Measurements from ENCODE around the gene SNAPIN. TPM values are rescaled to one million over a fixed set of nuclear protein-coding genes. Genes with fewer than 3 reads are reported as not detected.
"Not testable (repeated sequence)": the region's sequence is repeated elsewhere in the genome, so short reads cannot be mapped to it uniquely, and the experiment has no call there.

The SNAPIN gene
- total RNA-seq, 1 donor from 2014 or later = 52.0 TPM

DNA sequence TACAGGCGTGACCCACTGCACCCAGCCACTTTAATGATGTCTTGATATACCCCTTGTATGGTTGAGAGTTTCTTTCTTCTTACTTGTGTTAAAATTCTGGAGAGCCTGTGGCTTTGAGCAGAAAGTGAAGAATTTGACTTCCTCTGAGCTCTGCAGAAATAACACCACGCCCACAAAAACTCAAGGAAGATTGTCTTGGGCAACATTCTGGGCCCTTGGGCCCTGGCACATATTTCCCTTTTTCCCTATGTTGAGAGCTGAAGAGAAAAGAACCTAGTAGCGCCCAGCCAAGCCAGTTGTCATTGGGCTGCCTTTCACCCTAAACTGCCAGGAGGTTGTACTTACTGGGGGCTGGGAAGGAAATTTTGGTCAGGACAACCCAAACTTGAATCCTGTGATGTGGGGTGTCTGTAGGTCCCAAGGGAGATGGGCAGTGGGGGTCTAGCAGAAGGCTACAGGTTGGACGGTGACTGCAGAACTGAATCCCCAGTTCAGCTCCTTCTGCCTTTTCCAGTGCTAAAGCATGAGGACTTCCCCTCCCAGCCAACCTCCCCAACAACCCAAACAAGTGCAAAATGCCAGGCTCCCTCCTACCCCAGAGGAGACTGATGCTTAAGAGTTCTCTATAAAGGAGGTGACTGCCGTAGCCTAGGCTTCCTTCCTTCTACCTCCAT is 11.7 kb upstream of the SNAPIN start:
- no peak for DNase-seq (ENCODE audit: low read depth in 2 of 2)

DNA sequence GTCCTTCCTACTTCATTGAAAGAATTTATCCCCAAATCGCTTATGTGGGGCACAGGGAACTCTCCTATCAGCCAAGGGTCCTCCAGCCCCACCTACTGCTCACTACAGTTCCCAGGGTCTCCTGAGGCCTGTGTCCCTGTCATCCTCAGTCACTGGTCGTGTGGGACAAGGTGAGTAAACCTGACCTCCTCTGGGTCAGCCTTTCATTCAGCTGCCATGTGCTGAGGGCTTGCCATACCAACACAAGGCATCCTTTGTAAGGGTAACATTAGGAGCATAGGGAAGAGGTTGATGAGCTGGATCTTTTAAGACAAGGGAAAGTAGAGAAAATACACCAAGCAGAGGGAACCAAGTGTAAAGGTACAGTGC is 11.2 kb upstream of the SNAPIN start:
- DNase-seq (ENCODE audit: low read depth in 2 of 2) = no peak

DNA sequence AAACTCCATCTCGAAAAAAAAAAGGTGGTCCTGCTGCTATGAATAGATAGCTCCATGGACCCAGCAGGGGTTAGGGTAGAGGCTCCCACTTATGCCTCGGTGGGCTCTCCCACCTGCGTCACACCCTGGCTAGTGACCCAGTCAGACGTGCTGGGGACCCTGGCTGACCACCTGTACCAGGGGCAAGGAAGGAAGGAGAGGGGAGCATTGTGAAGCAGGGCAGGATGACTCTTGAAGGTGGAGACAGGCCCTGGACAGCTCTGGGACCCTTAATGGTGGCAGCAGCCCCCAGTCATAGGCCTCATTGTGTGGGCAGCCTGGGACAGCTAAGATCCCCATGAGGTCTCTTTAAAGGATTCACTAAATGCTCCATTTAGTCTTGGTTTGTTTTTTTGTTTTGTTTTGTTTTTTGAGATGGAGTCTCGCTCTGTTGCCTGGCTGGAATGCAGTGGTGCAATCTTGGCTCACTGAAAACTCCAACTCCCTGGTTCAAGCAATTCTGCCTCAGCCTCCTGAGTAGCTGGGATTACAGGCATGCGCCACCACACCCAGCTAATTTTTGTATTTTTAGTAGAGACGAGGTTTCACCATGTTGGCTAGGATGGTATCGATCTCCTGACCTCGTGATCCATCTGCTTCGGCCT is 10.4 kb upstream of the SNAPIN start:
- no peak for DNase-seq (ENCODE audit: low read depth in 2 of 2)

DNA sequence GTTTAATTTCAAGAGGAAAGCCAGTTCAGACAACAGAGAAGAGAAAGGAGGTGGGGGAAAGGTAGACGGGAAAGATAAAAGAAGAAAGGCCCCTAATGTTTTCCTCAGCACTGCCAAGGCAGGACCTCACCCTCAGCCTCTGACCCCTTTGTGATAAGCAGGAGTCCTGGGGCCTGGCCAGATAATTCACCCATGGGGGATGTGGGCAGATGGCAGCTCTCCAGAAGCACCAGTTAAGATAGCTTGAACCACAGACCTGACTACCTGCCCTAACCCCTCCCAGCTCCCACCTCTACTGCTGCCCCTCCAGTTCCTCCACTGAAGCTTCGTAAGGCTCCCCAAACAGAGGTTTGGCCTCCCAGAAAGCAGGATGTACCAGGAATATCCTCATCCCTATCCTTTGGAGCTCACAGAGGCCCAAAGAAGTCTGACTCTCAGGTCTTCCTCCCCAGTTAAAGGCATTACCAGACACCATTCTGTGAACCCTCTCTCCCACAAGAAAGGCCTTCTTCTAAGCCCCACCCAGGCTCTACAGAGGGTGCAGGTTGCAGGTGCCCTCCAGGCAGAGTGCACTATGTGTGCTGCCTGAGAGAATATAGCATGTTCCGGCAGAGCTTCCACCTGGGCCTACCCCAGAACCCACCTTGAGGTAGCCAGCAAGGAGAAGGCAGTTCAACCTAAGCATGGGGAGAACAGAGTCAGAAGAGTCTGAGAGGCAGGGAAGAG is 9.2 kb upstream of the SNAPIN start:
- DNase-seq (ENCODE audit: low read depth in 2 of 2) = no peak

DNA sequence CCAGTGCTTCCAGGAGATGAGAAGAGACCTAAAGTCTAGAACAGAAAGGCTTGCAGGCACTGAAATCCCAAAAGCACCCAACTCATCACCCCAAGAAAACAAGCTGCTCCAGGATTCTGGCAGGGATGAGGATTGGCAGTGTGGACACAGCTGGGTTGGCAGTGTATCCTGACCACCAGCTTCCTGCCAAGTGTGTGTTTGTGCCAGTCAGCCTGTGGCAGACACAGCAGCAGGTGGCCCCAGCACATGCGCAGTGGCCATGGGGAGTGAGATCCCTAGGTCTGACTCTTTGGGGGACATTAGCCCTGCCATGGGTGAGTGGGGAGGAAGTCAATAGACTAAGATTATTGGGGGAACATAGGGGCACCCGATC is 8.7 kb upstream of the SNAPIN start:
- no peak for DNase-seq (ENCODE audit: low read depth in 2 of 2)

DNA sequence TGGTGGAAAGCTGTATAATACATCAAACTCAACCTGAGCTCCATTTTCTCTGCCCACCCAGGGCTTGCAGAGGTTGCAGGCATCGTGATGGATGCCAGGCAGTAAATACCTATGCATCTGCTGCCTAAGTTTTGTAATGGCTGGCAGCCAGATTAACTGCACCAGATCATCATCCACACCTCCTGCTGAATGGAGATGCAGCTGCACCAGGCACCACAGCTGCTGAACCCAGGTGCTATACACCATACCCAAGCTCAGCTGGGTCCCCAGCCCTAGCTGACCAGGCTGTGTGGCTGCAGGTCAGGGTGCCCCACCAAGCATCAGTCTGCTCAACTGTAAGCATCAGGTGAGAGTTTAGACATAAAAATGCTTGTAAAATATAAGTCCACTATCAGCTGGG is 6.7 kb upstream of the SNAPIN start:
- no peak for DNase-seq (ENCODE audit: low read depth in 2 of 2)

DNA sequence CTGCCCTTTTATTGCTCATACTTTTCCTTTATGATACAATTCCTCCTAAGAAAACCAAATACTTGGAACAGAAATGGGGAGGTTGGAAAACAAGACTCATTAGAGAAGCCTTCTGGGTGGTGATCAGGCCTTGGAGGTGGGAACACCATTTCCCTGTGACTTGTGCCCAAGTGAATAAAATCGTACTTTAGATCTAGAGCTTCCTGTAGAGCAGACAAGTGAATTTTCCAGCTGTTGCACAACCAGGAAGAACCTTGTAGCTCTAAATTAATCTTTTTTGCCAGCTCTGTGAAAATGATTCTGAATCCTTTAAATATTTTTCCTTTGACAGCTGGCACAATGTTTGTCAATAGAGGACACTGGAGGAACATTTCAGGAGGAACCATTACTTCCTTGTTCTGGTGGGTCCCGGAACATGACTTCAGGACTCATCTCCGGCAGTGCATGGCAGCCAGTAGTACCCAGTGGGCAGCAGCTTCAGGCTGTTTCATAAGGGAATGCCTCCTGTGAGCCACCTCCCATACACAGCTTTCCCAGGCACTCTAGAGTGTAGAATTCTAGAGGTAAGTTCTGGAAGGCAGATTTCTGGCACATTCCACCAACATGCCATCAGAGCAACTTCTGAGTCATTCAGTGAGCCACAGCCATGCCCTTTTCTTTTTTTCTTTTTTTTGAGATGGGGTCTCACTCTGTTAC is 5.5 kb upstream of the SNAPIN start:
- peak; percentile 24 to 50 for DNase-seq (ENCODE audit: low read depth in 2 of 2)

DNA sequence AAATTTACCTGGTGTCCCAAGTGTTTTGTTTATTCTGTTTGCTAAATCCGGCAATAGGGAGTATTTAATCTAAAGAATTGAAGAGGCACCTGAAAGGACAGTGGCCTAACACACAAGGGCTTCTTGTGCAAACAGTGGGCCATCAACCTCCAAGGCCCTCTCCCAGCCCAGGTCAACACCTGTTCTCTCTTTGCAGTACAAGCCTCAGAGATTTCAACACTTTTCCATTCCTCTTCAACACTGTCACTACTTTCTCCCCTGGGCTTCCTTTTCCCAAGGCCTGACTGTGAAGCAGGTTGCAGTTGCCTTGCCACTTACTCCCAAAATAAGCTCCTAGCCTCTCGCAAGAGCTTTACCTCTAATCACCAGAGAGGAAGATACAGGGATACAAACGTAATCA is 3.2 kb upstream of the SNAPIN start:
- DNase-seq (ENCODE audit: low read depth in 2 of 2) = no peak

DNA sequence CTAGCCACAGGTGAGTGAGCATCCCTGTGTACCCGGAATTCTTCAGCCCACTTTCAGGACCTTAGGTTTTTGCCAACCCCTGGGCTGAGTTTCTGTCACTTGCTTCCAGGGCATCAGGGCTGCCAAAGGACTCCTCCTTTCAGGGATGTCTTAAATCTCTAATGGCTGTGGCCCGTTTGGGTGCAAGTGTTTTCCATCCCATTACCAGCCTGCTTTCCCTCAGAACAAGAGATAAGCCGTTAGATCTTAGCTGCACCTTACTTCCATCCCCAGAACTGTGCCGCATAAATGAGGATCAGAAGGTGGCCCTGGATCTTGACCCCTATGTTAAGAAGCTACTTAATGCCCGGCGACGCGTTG is 652 bp downstream of the SNAPIN start:
- DNase-seq (ENCODE audit: low read depth in 2 of 2) = no peak

DNA sequence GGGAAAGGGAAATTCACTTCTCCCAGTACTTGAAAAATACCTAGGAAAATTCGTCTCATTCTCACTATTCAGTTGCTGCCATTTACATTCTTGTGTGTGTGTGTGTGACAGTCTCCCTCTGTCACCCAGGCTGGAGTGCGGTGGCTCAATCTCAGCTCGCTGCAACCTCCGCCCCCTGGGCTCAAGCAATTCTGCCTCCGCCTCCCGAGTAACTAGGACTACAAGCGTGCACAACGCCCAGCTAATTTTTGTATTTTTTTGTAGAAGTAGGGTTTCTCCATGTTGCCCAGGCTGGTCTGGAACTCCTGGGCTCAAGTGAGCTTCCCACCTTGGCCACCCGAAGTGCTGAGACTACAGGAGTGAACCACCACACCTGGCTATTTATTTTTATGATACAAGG is 1.2 kb downstream of the SNAPIN start:
- no peak for DNase-seq (ENCODE audit: low read depth in 2 of 2)

DNA sequence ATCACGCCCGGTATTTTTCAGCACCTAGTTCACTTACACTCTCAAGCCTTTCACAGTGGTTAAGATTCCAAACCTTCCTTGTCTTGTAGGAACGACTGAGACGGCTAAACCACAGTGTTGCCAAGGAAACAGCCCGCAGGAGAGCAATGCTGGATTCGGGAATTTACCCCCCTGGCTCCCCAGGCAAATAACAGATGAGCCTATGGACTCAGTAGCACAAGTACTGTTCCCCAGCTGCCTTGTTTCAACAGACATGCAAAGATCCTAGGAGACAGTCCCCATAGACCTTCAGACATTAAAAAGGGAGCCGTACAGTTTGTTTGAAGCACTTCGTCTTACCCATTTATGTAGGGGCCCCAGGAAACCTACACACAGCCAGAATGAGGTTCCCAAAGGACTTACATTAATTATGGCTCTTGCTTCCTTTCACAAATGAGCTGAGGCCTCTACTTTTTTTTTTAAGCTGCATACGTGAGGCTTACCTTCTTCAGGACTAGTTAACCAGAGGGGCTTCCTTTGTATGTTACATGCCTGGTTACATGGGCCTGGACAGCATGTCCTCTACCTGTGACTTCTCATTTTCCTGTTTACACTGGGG is 2.7 kb downstream of the SNAPIN start:
- no peak for DNase-seq (ENCODE audit: low read depth in 2 of 2)

DNA sequence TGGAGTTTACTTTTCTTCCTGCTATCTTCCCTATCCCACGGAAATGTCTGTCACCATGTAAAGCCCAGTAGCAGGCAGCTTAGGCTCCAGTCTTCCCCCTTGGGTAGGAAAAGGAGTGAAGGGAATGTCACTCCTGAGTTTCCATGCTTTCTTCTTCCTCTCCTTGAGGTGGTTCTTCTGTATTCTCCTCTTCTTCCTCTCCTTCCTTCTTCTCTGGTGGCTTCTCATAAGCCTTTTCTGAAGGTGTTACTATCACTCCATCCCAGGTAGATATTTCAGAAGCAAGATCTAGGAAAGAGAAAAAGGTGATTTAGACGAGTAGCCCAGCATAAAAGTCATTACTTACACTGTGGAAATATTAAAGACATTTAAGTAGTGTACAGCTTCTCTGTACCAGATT is 3.8 kb downstream of the SNAPIN start:
- DNase-seq (ENCODE audit: low read depth in 2 of 2) = no peak

DNA sequence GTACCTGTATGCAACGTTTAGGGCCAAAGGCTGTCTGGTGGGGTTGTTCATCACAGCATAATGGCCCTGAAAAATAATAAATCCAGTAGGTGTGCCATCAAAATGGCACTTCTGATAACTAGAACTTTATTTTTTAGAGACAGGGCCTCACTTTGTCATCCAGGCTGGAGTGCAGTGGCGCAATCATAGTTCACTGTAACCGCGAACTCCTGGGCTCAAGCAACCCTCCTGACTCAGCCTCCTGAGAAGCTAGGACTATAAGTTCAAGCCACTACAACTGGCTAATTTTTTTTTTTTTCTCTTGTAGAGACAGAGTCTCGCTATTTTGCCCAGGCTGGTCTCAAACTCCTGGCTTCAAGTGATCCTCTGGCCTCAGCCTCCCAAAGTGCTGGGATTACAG is 4.7 kb downstream of the SNAPIN start:
- DNase-seq (ENCODE audit: low read depth in 2 of 2) = no peak

DNA sequence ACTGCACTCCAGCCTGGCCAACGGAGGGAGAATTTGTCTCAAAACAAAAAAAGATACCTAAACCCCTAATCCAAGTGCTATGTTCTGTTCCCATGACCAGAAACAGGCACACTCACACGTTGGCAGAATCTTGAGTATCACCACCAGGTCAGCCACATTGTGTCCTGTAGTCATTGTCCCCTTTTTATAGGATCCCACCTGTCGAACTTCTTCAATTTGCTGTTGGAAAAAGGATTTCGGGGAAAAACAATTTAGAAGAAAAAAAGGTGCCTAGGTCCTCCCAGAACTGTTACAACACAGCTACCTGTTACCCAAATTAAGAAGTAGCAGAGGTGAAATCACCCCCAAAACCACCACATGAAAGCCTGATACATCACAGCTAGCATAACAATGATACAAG is 8.9 kb downstream of the SNAPIN start:
- DNase-seq (ENCODE audit: low read depth in 2 of 2) = no peak

DNA sequence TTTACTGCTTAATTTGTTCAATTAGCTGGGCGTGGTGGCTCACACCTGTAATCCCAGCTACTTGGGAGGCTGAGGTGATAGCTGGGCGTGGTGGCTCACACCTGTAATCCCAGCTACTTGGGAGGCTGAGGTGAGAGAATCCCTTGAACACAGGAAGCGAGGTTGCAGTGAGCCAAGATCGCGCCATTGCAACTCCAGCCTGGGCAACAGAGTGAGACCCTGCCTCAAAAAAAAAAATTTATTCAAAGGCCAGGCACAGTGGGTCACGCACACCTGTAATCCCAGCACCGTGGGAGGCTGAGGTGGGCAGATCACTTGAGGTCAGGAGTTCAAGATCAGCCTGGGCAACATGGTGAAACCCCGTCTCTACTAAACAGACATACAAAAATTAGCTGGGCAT is 10.2 kb downstream of the SNAPIN start:
- not testable (repeated sequence) for DNase-seq (ENCODE audit: low read depth in 2 of 2)

DNA sequence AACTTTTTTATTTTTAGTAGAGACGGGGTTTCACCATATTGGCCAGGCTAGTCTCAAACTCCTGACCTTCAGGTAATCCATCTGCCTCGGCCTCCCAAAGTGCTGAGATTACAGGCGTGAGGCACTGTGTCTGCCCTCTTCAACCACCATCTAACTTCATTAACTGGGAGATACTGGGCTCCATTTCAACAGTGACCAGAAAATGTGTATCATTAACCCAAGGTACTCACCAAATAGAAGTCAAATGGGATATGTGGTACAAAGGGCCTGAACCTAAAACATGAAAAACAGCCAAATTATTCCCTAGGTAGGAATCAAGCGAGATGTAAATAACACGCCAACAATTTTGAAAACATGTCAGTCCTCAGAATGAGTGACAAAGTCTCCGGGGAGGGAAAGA is 11.1 kb downstream of the SNAPIN start:
- no peak for DNase-seq (ENCODE audit: low read depth in 2 of 2)

DNA sequence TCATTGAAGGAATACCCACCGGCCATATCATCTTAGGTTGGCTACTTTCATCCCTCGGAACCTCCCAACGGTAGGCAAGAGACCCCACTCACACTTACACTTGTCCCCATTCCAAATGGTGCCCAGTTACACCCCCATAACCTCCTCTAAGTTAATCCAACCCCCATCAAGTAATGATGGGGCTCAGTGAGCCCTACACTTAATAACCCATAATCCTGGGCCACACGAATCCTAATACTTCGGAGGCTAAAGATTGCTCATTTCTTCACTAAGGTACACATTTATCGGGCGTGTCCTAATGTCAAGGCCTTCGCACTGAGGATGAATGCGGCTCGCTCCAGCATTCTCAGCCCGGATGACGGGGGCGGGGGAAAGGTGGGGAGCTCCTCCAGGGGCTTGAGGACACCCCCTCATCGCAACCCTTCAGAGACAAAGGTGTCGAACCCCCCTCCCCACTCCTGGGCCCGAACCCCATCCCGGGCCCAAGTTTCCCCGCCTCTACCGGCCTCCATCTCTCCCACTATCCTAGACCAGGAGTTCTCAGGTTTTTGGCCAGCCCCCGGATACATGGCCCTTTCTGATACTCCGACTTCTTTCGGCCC is 11.9 kb downstream of the SNAPIN start:
- DNase-seq (ENCODE audit: low read depth in 2 of 2) = peak in 1 of 2 donors; percentile 12

DNA sequence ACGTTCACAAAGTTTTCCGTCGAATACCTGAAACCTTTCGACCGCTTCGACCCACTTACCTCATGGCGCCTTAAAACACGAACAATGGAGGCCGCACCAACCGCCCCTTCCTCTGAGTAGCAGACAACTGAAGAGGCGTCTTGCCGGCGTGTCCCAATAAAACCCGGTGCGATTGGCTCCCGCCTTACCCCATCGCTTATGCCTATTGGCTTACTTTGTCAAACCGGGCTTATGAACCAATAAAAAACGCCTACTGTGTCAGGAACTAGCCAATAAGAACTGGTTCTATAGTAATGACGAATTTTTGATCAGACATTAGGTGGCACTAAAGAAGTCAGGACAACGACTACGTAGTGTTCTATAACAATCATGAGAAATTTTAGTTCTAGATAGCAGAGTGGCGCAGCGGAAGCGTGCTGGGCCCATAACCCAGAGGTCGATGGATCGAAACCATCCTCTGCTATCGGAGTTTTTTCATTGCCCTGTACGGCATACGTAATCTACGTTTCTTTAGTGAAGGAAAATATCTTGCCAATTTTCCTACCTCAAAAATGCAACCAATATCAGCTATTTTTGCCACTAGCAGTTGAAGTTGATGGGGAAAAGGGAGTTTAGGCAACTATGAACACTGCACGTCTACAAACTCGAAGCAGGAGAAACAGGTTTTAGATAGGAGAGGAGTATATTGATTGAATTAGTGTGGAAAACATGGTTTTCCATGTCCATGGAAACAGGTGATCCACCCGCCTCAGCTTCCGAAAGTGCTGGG is 12.5 kb downstream of the SNAPIN start, which contains the start of gene ILF2:
Gene ILF2, minus strand, starts transcription at position 135 of the 769 bp plus-strand sequence. Its CDS starts 71 bp downstream, at position 64.
- peak; percentile 100 for DNase-seq (ENCODE audit: low read depth in 2 of 2)

DNA sequence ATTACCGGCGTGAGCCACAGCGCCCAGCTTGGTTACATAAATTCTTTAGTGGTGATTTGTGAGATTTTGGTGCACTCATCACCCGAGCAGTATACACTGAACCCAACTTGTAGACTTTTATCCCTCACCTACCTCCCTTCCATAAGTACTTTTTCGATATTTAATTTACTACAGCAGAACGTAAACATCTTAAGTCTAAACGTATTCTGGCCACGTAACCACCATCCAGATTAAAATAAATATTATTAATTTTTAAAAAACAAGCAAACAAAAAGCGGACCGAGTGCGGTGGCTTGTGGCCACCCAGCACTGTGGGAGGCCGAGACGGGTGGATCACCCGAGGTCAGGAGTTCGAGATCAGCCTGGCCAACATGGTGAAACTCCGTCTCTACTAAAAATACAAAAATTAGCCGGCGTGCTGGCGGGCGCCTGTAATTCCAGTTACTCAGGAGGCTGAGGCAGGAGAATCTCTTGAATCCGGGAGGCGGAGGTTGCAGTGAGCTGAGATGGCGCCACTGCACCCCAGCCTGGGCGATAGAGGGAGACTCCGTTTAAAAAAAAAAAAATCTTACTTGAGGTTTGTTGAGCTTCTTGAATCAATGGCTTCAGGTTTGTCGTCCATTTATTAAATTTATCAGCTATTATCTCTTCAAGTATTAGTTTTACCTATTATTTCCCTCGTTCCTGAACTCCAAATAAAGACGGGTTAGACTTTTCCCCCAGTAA is 13.3 kb downstream of the SNAPIN start:
- DNase-seq (ENCODE audit: low read depth in 2 of 2) = not testable (repeated sequence)

DNA sequence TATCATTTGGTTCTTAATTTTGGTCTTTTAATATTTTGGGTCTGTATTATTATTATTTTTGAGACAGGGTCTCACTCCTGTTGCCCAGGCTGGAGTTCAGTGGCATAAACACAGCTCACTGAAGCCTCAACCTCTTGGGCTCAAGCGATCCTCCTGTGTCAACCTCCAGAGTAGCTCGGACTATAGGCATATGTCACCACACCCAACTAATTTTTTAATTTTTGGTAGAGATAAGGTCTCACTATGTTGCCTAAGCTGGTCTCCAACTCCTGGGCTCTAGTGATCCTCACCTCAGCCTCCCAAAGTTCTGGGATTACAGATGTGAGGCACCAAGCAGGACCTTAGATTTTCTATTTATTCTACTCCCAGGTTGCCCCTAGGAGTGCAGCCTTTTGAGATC is 15.0 kb downstream of the SNAPIN start:
- DNase-seq (ENCODE audit: low read depth in 2 of 2) = no peak
